ENCODE results near the gene HSD17B10. TPM values are rescaled to one million over a fixed set of nuclear protein-coding genes. Genes with fewer than 3 reads are reported as not detected.

Gene HSD17B10
- total and polyA plus RNA-seq, 2 donors (not counting 1 experiment from before 2014, with no cell fraction given): 49.7 to 66.5 TPM

- Mint-ChIP-seq H3K27ac (no peak overlapping the region), H3K27me3 (peaks cover 12% of the 10 kb centered on the region), H3K4me3 (no peak overlapping the region), H3K4me1 (peaks cover 22% of the 10 kb centered on the region), H3K9me3 (ENCODE audit: insufficient read depth) (no peaks in the 10 kb centered on the region)
- H3K4me1 ChIP-seq (ENCODE audit: control insufficient read depth in 2 of 2, insufficient read depth in 2 of 2, low read length in 2 of 2): peaks cover 22 to 30% of the 10 kb centered on the region in 2 donors
- H3K79me2 ChIP-seq (ENCODE audit: control insufficient read depth, insufficient read depth, low read length): peaks cover 8% of the 10 kb centered on the region
- ATAC-seq (ENCODE audit: low read depth): no peak
- H3K9ac ChIP-seq (ENCODE audit: low read length): no peak overlapping the region
- H3K4me2 ChIP-seq (replicated peaks; ENCODE audit: low read depth, low read length, poor library complexity, severe bottlenecking): no peak overlapping the region
- no peak overlapping the region for H3K4me3 ChIP-seq (ENCODE audit: control extremely low read depth in 1 of 5, extremely low read depth in 1 of 5, insufficient read depth in 1 of 5, low read depth in 2 of 5, low read length in 4 of 5)
- no CpG with 5 or more reads among the region's 2 CpGs for WGBS (ENCODE audit: insufficient coverage)
- H3K36me3 ChIP-seq (replicated peaks in 1 of 2; ENCODE audit: control extremely low read depth in 1 of 2, control insufficient read depth in 1 of 2, extremely low read depth in 1 of 2, insufficient read depth in 2 of 2, low read length in 1 of 2): peaks cover 0 to 1% of the 10 kb centered on the region in 2 experiments
- no peak overlapping the region for H2AFZ ChIP-seq (ENCODE audit: insufficient read depth, low read depth, low read length, poor library complexity, severe bottlenecking)
- ChIA-PET POLR2A (no interaction called here), CTCF (interaction anchor here (1.0 to 2.8 kb wide), 4 partner anchors 15 to 125 kb away, joined by 3 to 19 read pairs (median 10); partner anchors contain the start of genes RIBC1 and SMC1A)
- H4K20me1 ChIP-seq (ENCODE audit: control insufficient read depth, insufficient read depth, low read length, poor library complexity, severe bottlenecking): no peaks in the 10 kb centered on the region
- no peak overlapping the region for H3K27ac ChIP-seq (ENCODE audit: low read length in 2 of 2)
- no peak for DNase-seq
- intact Hi-C loops (cut with micrococcal nuclease): loop anchor here (2.0 to 10.0 kb wide), 2 partner anchors 124 to 212 kb away; partner anchors contain the start of gene KDM5C
- TF ChIP-seq CTCF (IDR thresholded peaks at IDR 0.05): no peak
- TF ChIP-seq EZH2 (IDR thresholded peaks at IDR 0.05; ENCODE audit: borderline replicate concordance, insufficient read depth, low read depth, low read length, poor library complexity, severe bottlenecking): no peak
- H3K27me3 ChIP-seq (replicated peaks in 1 of 4; ENCODE audit: control extremely low read depth in 1 of 4, control insufficient read depth in 3 of 4, insufficient read depth in 4 of 4, low read length in 3 of 4): peaks cover 0 to 15% (median 8%) of the 10 kb centered on the region in 4 experiments
- H3K9me3 ChIP-seq (ENCODE audit: control extremely low read depth in 1 of 3, control insufficient read depth in 2 of 3, insufficient read depth in 1 of 3, low read length in 2 of 3): peaks cover 0 to 3% (median 0%) of the 10 kb centered on the region in 3 donors
Observed at GRCh38 chrX:53437206-53437605, 3.0 kb upstream of the HSD17B10 start.

DNA sequence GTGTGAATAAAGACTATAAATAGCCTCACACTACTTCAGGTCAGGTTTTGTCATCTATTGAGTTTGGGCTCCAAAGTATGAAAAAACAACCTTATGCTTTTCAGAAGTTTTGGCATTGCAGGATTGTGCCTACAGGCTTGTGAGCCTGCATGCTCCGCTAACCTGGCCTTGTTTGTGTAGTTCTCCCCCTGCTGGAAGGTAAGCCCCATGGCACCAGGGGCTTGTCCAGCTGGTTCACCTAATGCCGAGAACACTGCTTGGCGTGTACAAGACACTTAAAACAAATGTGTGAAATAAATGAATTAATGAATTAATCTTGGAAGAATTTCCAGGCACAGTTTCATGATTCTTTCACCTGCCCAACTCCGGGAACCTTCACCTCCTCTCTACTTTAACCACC lies 1.8 kb upstream of the HSD17B10 start:
- peaks cover 18% of the 10 kb centered on the region for H3K4me1 Mint-ChIP-seq
- no peak overlapping the region for H3K27ac Mint-ChIP-seq
- H3K9ac ChIP-seq (ENCODE audit: low read length): no peak overlapping the region
- ATAC-seq (ENCODE audit: low read depth): peak; percentile 59
- H3K36me3 ChIP-seq (replicated peaks in 1 of 2; ENCODE audit: control extremely low read depth in 1 of 2, control insufficient read depth in 1 of 2, extremely low read depth in 1 of 2, insufficient read depth in 2 of 2, low read length in 1 of 2): peaks cover 0 to 11% of the 10 kb centered on the region in 2 experiments
- peaks cover 0 to 3% (median 0%) of the 10 kb centered on the region in 3 donors for H3K9me3 ChIP-seq (ENCODE audit: control extremely low read depth in 1 of 3, control insufficient read depth in 2 of 3, insufficient read depth in 1 of 3, low read length in 2 of 3)
- H3K4me3 ChIP-seq (ENCODE audit: control extremely low read depth in 1 of 5, extremely low read depth in 1 of 5, insufficient read depth in 1 of 5, low read depth in 2 of 5, low read length in 4 of 5): no peak overlapping the region
- no peak overlapping the region for H3K27ac ChIP-seq (ENCODE audit: low read length in 2 of 2)
- no peak overlapping the region for H2AFZ ChIP-seq (ENCODE audit: insufficient read depth, low read depth, low read length, poor library complexity, severe bottlenecking)
- H4K20me1 ChIP-seq (ENCODE audit: control insufficient read depth, insufficient read depth, low read length, poor library complexity, severe bottlenecking): no peaks in the 10 kb centered on the region
- no peaks in the 10 kb centered on the region for H3K9me3 Mint-ChIP-seq (ENCODE audit: insufficient read depth)
- peaks cover 8% of the 10 kb centered on the region for H3K79me2 ChIP-seq (ENCODE audit: control insufficient read depth, insufficient read depth, low read length)
- DNase-seq: peak; percentile 72
- no peak overlapping the region for H3K4me3 Mint-ChIP-seq
- intact Hi-C loops (cut with micrococcal nuclease): loop anchor here (2.0 to 10.0 kb wide), 2 partner anchors 123 to 211 kb away; partner anchors contain the start of gene KDM5C
- no peak overlapping the region for H3K4me2 ChIP-seq (replicated peaks; ENCODE audit: low read depth, low read length, poor library complexity, severe bottlenecking)
- peaks cover 0 to 15% (median 7%) of the 10 kb centered on the region in 4 experiments for H3K27me3 ChIP-seq (replicated peaks in 1 of 4; ENCODE audit: control extremely low read depth in 1 of 4, control insufficient read depth in 3 of 4, insufficient read depth in 4 of 4, low read length in 3 of 4)
- CTCF ChIA-PET: interaction anchor here (0.6 to 2.8 kb wide), 9 partner anchors 10 to 145 kb away, joined by 3 to 19 read pairs (median 4); partner anchors contain the start of genes RIBC1 and SMC1A
- peak; percentile 71 for TF ChIP-seq CTCF (IDR thresholded peaks at IDR 0.05)
- no peak for TF ChIP-seq EZH2 (IDR thresholded peaks at IDR 0.05; ENCODE audit: borderline replicate concordance, insufficient read depth, low read depth, low read length, poor library complexity, severe bottlenecking)
- POLR2A ChIA-PET: interaction anchor here (1.2 kb wide), 1 partner anchor 13 kb away, joined by 4 read pairs; the partner anchor contains the start of gene RIBC1
- WGBS (ENCODE audit: insufficient coverage): 0% methylated on average over 1 of the region's 4 CpGs
- peaks cover 18 to 21% of the 10 kb centered on the region in 2 donors for H3K4me1 ChIP-seq (ENCODE audit: control insufficient read depth in 2 of 2, insufficient read depth in 2 of 2, low read length in 2 of 2)
- H3K27me3 Mint-ChIP-seq: peaks cover 12% of the 10 kb centered on the region
